Measurements from ENCODE around the gene AFAP1.

The AFAP1 gene

GRCh38 chr4:7780751-7781348, 158.8 kb downstream of the AFAP1 start:
- no peak for DNase-seq

- DNase-seq = no peak
These were observed 160.3 kb downstream of the AFAP1 start for GRCh38 chr4:7779432-7779768.

- no peak for DNase-seq
These were observed 160.9 kb downstream of the AFAP1 start for GRCh38 chr4:7778510-7779431.

GRCh38 chr4:7777871-7778509, 161.7 kb downstream of the AFAP1 start:
- DNase-seq = no peak

- DNase-seq = no peak
These were observed 162.5 kb downstream of the AFAP1 start for GRCh38 chr4:7777017-7777710.

- DNase-seq = no peak
These were observed 164.3 kb downstream of the AFAP1 start for GRCh38 chr4:7775396-7775795.

- no peak for DNase-seq
These were observed 165.1 kb downstream of the AFAP1 start for GRCh38 chr4:7774301-7775294.

GRCh38 chr4:7773401-7774180, 166.1 kb downstream of the AFAP1 start:
- no peak for DNase-seq

- peak; percentile 76 for DNase-seq
These were observed 166.8 kb downstream of the AFAP1 start for GRCh38 chr4:7772711-7773385.

GRCh38 chr4:7771541-7772507, 167.8 kb downstream of the AFAP1 start:
- no peak for DNase-seq

GRCh38 chr4:7771056-7771455, 168.6 kb downstream of the AFAP1 start:
- no peak for DNase-seq

- DNase-seq = no peak
These were observed 169.2 kb downstream of the AFAP1 start for GRCh38 chr4:7770224-7771050.

- DNase-seq = no peak
These were observed 170.1 kb downstream of the AFAP1 start for GRCh38 chr4:7769396-7770223.

GRCh38 chr4:7768736-7769135, 170.9 kb downstream of the AFAP1 start:
- no peak for DNase-seq

GRCh38 chr4:7767966-7768365, 171.7 kb downstream of the AFAP1 start:
- no peak for DNase-seq

GRCh38 chr4:7767526-7767925, 172.1 kb downstream of the AFAP1 start:
- no peak for DNase-seq

GRCh38 chr4:7766661-7767345, 172.9 kb downstream of the AFAP1 start:
- no peak for DNase-seq
